GM12874 (cell line): ENCODE results near the gene CORIN.

Experiments used
- CTCF ChIP-seq: IDR thresholded peaks from 2 replicates; pipeline ENCODE4 v1.5.1; 2011; ENCODE audit warnings: low read depth, mild to moderate bottlenecking, control low read depth, low read length, moderate library complexity; ENCODE audit not compliant: insufficient read depth

CORIN gene

GRCh38 chr4:47837908-47838294 is at the start of gene CORIN:
TSS of gene CORIN (minus strand) at chr4:47838067. CDS start at chr4:47837949, 118 bp downstream.
- TF ChIP-seq CTCF: no peak

GRCh38 chr4:47882228-47882627 is 44.4 kb upstream of the CORIN start:
- TF ChIP-seq CTCF: no peak

- TF ChIP-seq CTCF: no peak
These were observed 41.6 kb upstream of the CORIN start for GRCh38 chr4:47879458-47879857.

GRCh38 chr4:47876784-47877546 is 39.1 kb upstream of the CORIN start:
- TF ChIP-seq CTCF: no peak

GRCh38 chr4:47876310-47876709 is 38.4 kb upstream of the CORIN start:
- TF ChIP-seq CTCF: no peak

- no peak for TF ChIP-seq CTCF
These were observed 36.1 kb upstream of the CORIN start for GRCh38 chr4:47873877-47874541.

GRCh38 chr4:47863486-47863885 is 25.6 kb upstream of the CORIN start:
- no peak for TF ChIP-seq CTCF
